HG03354 (cell line): ENCODE measurements around the gene IGFBP6.

Experiments
- ATAC-seq: cut with Tn5 transposase; IDR thresholded peaks from one replicate; pipeline ENCODE4 v1.9.1; 2021; ENCODE audit warnings: mild to moderate bottlenecking; ENCODE audit not compliant: unreplicated experiment, poor library complexity, severe bottlenecking

The IGFBP6 gene

DNA sequence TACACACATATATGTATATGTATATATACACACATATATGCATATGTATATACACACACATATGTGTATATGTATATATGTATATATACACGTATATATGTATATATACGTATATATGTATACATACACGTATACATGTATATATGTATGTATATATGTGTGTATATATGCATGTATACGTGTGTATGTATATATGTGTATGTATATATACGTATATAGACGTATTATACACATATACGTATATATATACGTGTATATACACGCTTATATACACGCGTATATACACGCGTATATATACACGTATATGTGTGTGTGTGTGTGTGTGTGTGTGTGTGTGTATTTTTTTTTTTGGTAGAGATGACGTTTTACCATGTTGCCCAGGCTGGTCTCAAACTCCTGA, 50.2 kb downstream of the IGFBP6 start:
- no peak for ATAC-seq

DNA sequence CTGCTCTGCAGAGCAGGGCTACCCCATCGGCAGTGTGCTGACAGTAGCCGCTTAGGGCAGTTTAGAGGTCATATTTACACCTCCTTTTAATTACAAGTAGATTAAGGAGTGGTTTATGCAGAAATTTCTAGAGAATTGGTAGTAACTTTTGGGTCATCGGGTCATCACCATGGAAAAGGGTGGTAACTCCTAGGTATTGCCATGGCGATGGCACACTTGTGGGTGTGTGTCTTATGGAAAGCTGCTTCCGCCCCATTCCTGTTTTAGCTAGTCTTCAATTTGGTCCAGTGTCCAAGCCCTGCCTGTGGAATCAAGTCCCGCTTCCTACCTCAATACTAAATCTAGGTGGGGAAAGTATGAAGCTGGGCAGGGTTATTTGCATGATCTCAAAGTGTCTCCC, 53.6 kb downstream of the IGFBP6 start:
- ATAC-seq: no peak
